Adrenal gland (tissue), 5 donors: ENCODE data around the gene YBX1.

Source experiments
- CTCF ChIP-seq, 6 experiments: fragments of 450-650 bp in 4 of 6; fragments of 200-600 bp in 2 of 6; sonication (generic) in 1 of 6; IDR thresholded peaks; 1 replicate in 5 of 6; 2 replicates in 1 of 6; pipeline versions ENCODE4 v1.5.1 to v1.8.0; 2016 to 2021; ENCODE audit warnings: antibody characterized with exemption in 6 of 6, mild to moderate bottlenecking in 2 of 6, moderate library complexity in 1 of 6
- POLR2A ChIP-seq, 2 donors: fragments of 450-650 bp; IDR thresholded peaks; one replicate each; pipeline ENCODE4 v1.6.1; 2017; ENCODE audit warnings: antibody characterized with exemption in 2 of 2, mild to moderate bottlenecking in 2 of 2, moderate library complexity in 1 of 2
- donor health status: DM: no; HTN: no; CAD: no.

- no peak for TF ChIP-seq CTCF (IDR thresholded peaks at IDR 0.05)
- no peak for TF ChIP-seq POLR2A (IDR thresholded peaks at IDR 0.05)
Observed at GRCh38 chr1:42684139-42684538, 1.9 kb downstream of the YBX1 start.
